Heart right ventricle (tissue), 16 donors: ENCODE data around the gene PILRB. TPM values are rescaled to one million over a fixed set of nuclear protein-coding genes. Genes with fewer than 3 reads are reported as not detected.
"Not testable (repeated sequence)": the region's sequence is repeated elsewhere in the genome, so short reads cannot be mapped to it uniquely, and the experiment has no call there.

Experiments used
- ATAC-seq, 8 donors: fragments of 200-7000 bp; cut with Tn5 transposase; one replicate each; pipeline ENCODE4 v1.9.1; 2020; ENCODE audit warnings: mild to moderate bottlenecking in 8 of 8, moderate library complexity in 8 of 8, moderate number of reproducible peaks in 1 of 8
- DNase-seq, 2 donors: peaks; one replicate each; pipeline ENCODE4 v3.0.0-alpha.2; 2020
- H3K27ac ChIP-seq, 10 donors: fragments of 200-600 bp; sonication (generic) in 2 of 10; one replicate each; pipeline versions ENCODE4 v1.5.0 to v1.8.0; 2020 to 2022; ENCODE audit warnings: mild to moderate bottlenecking in 3 of 10
- H3K27me3 ChIP-seq, 7 donors: fragments of 200-600 bp; one replicate each; pipeline ENCODE4 v1.8.0; 2021 to 2022; ENCODE audit warnings: mild to moderate bottlenecking in 2 of 7
- H3K36me3 ChIP-seq, 9 donors: fragments of 200-600 bp; sonication (generic) in 1 of 9; one replicate each; pipeline versions ENCODE4 v1.5.0 to v1.8.0; 2020 to 2022; ENCODE audit warnings: mild to moderate bottlenecking in 2 of 9
- H3K4me1 ChIP-seq, 9 donors: fragments of 200-600 bp; sonication (generic) in 1 of 9; one replicate each; pipeline versions ENCODE4 v1.5.0 to v1.8.0; 2020 to 2022; ENCODE audit warnings: mild to moderate bottlenecking in 4 of 9
- H3K4me3 ChIP-seq, 10 donors: fragments of 200-600 bp; sonication (generic) in 2 of 10; one replicate each; pipeline versions ENCODE4 v1.5.0 to v1.8.0; 2020 to 2022; ENCODE audit warnings: mild to moderate bottlenecking in 7 of 10, moderate library complexity in 2 of 10
- H3K9me3 ChIP-seq, 11 donors: fragments of 200-600 bp in 10 of 11; sonication (generic) in 2 of 11; one replicate each; pipeline versions ENCODE4 v1.5.0 to v1.8.0; 2013 to 2022; ENCODE audit warnings: mild to moderate bottlenecking in 2 of 11, control low read depth in 1 of 11, moderate library complexity in 1 of 11
- CTCF ChIP-seq, 9 donors: fragments of 200-600 bp; sonication (generic) in 2 of 9; IDR thresholded peaks; one replicate each; pipeline versions ENCODE4 v1.5.0 to v1.8.0; 2021 to 2022; ENCODE audit warnings: antibody characterized with exemption in 9 of 9, mild to moderate bottlenecking in 5 of 9, moderate library complexity in 1 of 9
- WGBS, 2 donors: extraction: QIAGEN DNeasy Blood & Tissue Kit; methylation state at CpG; one replicate each; pipeline ENCODE4 v1.1.7; 2013; ENCODE audit warnings: inconsistent platforms in 1 of 2; 5-methylcytosine and 5-hydroxymethylcytosine counted together
- intact Hi-C, 10 donors: fragments of 100-400 bp; cut with DNase I; formaldehyde crosslinking; loops; one replicate each; pipeline versions ENCODE4 v1.11.1 to v1.14.2; 2022
- long read RNA-seq, 3 donors: library from polyadenylated mRNA; unstranded; transcript quantifications; one replicate each; pipeline ENCODE4 v2.0.0, GENCODE V29; 2020 to 2021
- polyA plus RNA-seq, 2 donors: library from polyadenylated mRNA; stranded (reverse); fragments of 200-250 nt; gene quantifications; one replicate each; pipeline ENCODE4 v1.2.3, GENCODE V29; 2013
- total RNA-seq, 10 donors: library from RNA; stranded (reverse); fragmentation: NEBNext Ultra II Directional in 3 of 10; extraction: Animal tissue kit (Norgen Biotek cat#: 25700) in 3 of 10; gene quantifications; one replicate each; pipeline versions ENCODE4 v1.2.1 to v1.2.4, GENCODE V29; 2021 to 2023
- donor health status: Arrhythmogenic right ventricular cardiomyopathy.
- donor health status: ischemic (EF 13 %, LVEDD 7.1; RV severe dilation, severe dysfunction).
- donor health status: healthy with polysubstance abuse.
- donor health status: DM: no; HTN: yes; CAD: no.
- donor health status: DM: no; HTN: no; CAD: no.
- donor health status: ischemic (EF 25% LVEDD 6.9; RV normal size, moderate dysfunction).
- donor health status: ischemic (EF 25% LVEDD 5.7; RV mildly dilated, moderate dysfunction).
- donor health status: healthy.
- donor health status: DM: yes; HTN: yes; CAD: no.
- donor health status: Ischemic cardiomyopathy.
- donor health status: ischemic (EF 35%, LVEDD 5.7; RV mildly dilated, moderate dysfunction).
- donor health status: nonischemic (EF 11% LVEDD 7.7; RV severe dilation, severe dysfunction).
- donor health status: DM: yes; HTN: yes; CAD: no.
- donor health status: PGD.
- donor health status: ischemic (EF 29% LVEDD 5.4; RV normal size, mild dysfunction).
- donor health status: nonischemic (EF 23%, LVEDD 6.1; RV moderate dilation, normal function).

Gene PILRB
- total RNA-seq: 10 to 100 TPM in 6 of 10 donors, 1 to 10 TPM in 4; 7.3 to 15.5 (median 10.5) TPM
- 10 to 100 TPM; 14.5 to 69.1 TPM for polyA plus RNA-seq
- long read RNA-seq, donor 1, partial matches to known transcripts: 1 of 2 reads
- long read RNA-seq, donor 1, other reads (novel, unspliced or antisense): 1 of 2 reads
- long read RNA-seq, donor 2, partial matches to known transcripts: 1 of 2 reads
- long read RNA-seq, donor 2, other reads (novel, unspliced or antisense): 0 of 2 reads
- long read RNA-seq, donor 3, partial matches to known transcripts: 0 of 3 reads
- long read RNA-seq, donor 3, other reads (novel, unspliced or antisense): 2 of 3 reads

GRCh38 chr7:100358027-100358856 is at the start of gene PILRB:
TSS of gene PILRB (plus strand) at chr7:100358117. CDS start at chr7:100358303, 186 bp downstream.
- intact Hi-C loops: loop anchor here in 1 of 10 donors (5.0 kb wide), 1 partner anchor 49 kb away; no protein-coding TSS in a partner anchor
- no peaks in the 10 kb centered on the region for H3K9me3 ChIP-seq
- no peaks in the 10 kb centered on the region for H3K4me1 ChIP-seq
- TF ChIP-seq CTCF (IDR thresholded peaks at IDR 0.05): peak in 1 of 9 donors; percentile 10
- no peak for DNase-seq
- peak within 1 kb of the TSS in 1 of 10 donors; percentile 32 for H3K4me3 ChIP-seq
- no peaks in the 10 kb centered on the region for H3K27me3 ChIP-seq
- peak within 1 kb of the TSS in 2 of 10 donors; percentile 40 to 83 for H3K27ac ChIP-seq
- ATAC-seq: peak in 1 of 8 donors; percentile 11
- H3K36me3 ChIP-seq: peaks cover 4 to 100% (median 62%) of the 10 kb centered on the region in 9 donors
- WGBS, 2 donors: 78 to 79% methylated on average over 11 of the region's 11 CpGs

- H3K27ac ChIP-seq, ATAC-seq, H3K27me3 ChIP-seq, DNase-seq, H3K4me1 ChIP-seq, H3K9me3 ChIP-seq, H3K4me3 ChIP-seq, intact Hi-C loops: not testable (repeated sequence)
- WGBS, 2 donors: 89 to 96% methylated on average over 4 of the region's 5 CpGs
- peaks cover 0 to 23% (median 0%) of the 10 kb centered on the region in 9 donors for H3K36me3 ChIP-seq
These were observed 39.6 kb upstream of the PILRB start for GRCh38 chr7:100318329-100318728.

- ATAC-seq, H3K4me3 ChIP-seq, intact Hi-C loops, H3K27ac ChIP-seq, H3K4me1 ChIP-seq, H3K9me3 ChIP-seq, DNase-seq, H3K27me3 ChIP-seq: not testable (repeated sequence)
- H3K36me3 ChIP-seq: peaks cover 0 to 47% (median 4%) of the 10 kb centered on the region in 9 donors
- 95 to 99% methylated on average over 1 of the region's 1 CpG for WGBS, 2 donors
These were observed 36.3 kb upstream of the PILRB start for GRCh38 chr7:100321648-100322047.

- intact Hi-C loops, ATAC-seq: not testable (repeated sequence)
These were observed 33.7 kb upstream of the PILRB start for GRCh38 chr7:100324194-100324593.

GRCh38 chr7:100325671-100326070 is 32.2 kb upstream of the PILRB start:
- WGBS, 2 donors: 83 to 91% methylated on average over 9 of the region's 9 CpGs
- H3K4me1 ChIP-seq, DNase-seq, ATAC-seq, intact Hi-C loops, H3K9me3 ChIP-seq, H3K4me3 ChIP-seq, H3K27me3 ChIP-seq, H3K27ac ChIP-seq: not testable (repeated sequence)
- peaks cover 0 to 67% (median 0%) of the 10 kb centered on the region in 9 donors for H3K36me3 ChIP-seq

More at GRCh38 chr7:100324194-100324593, 33.7 kb upstream of the PILRB start:
- DNase-seq, H3K27ac ChIP-seq, H3K9me3 ChIP-seq, H3K27me3 ChIP-seq, H3K4me1 ChIP-seq, H3K4me3 ChIP-seq: not testable (repeated sequence)
- H3K36me3 ChIP-seq: peaks cover 0 to 65% (median 4%) of the 10 kb centered on the region in 9 donors
- 92 to 93% methylated on average over 11 of the region's 13 CpGs for WGBS, 2 donors

- 94% methylated on average over 10 of the region's 11 CpGs for WGBS, 2 donors
These were observed 31.0 kb upstream of the PILRB start for GRCh38 chr7:100326914-100327313.

More at GRCh38 chr7:100326914-100327313, 31.0 kb upstream of the PILRB start:
- H3K27me3 ChIP-seq, DNase-seq, H3K27ac ChIP-seq, ATAC-seq, H3K4me1 ChIP-seq, intact Hi-C loops, H3K4me3 ChIP-seq, H3K9me3 ChIP-seq: not testable (repeated sequence)
- peaks cover 0 to 72% (median 0%) of the 10 kb centered on the region in 9 donors for H3K36me3 ChIP-seq
